ENCODE measurements around the gene SLC39A8.

- no peak for TF ChIP-seq CTCF (IDR thresholded peaks at IDR 0.05)
- no peak for TF ChIP-seq POLR2A (IDR thresholded peaks at IDR 0.05)
Observed at GRCh38 chr4:102230194-102230593, 115.1 kb downstream of the SLC39A8 start.

All from uterus (tissue), 2 donors.